Panc1 (cell line): ENCODE measurements around the gene SH3TC1.

Source experiments
- POLR2AphosphoS5 ChIP-seq: IDR thresholded peaks from 2 replicates; pipeline ENCODE4 v1.6.1; 2012; ENCODE audit warnings: mild to moderate bottlenecking, low read depth, low read length, moderate library complexity
- REST ChIP-seq, 2 experiments: IDR thresholded peaks; 2 replicates each; pipeline ENCODE4 v1.6.1; 2011 to 2012; ENCODE audit warnings: low read depth in 2 of 2, control low read depth in 1 of 2, low read length in 1 of 2, mild to moderate bottlenecking in 1 of 2, moderate library complexity in 1 of 2; ENCODE audit not compliant: insufficient read depth in 1 of 2
- TCF7L2 ChIP-seq: IDR thresholded peaks from 2 replicates; pipeline ENCODE4 v1.6.1; 2011; ENCODE audit warnings: mild to moderate bottlenecking, low read depth, low read length, inconsistent platforms
- TF ChIP-seq, protein P1 (sequence below): fragments of 450-650 bp; IDR thresholded peaks from 2 replicates; pipeline ENCODE4 v1.5.1; 2017; ENCODE audit warnings: mild to moderate bottlenecking

- TF ChIP-seq, protein P1, sequence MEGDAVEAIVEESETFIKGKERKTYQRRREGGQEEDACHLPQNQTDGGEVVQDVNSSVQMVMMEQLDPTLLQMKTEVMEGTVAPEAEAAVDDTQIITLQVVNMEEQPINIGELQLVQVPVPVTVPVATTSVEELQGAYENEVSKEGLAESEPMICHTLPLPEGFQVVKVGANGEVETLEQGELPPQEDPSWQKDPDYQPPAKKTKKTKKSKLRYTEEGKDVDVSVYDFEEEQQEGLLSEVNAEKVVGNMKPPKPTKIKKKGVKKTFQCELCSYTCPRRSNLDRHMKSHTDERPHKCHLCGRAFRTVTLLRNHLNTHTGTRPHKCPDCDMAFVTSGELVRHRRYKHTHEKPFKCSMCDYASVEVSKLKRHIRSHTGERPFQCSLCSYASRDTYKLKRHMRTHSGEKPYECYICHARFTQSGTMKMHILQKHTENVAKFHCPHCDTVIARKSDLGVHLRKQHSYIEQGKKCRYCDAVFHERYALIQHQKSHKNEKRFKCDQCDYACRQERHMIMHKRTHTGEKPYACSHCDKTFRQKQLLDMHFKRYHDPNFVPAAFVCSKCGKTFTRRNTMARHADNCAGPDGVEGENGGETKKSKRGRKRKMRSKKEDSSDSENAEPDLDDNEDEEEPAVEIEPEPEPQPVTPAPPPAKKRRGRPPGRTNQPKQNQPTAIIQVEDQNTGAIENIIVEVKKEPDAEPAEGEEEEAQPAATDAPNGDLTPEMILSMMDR: no peak
- TF ChIP-seq POLR2AphosphoS5 (no peak), REST (IDR thresholded peaks at IDR 0.05; ENCODE audit: insufficient read depth in 1 of 2, low read depth in 2 of 2, low read length in 1 of 2) (no peak), TCF7L2 (no peak)
These were observed 33.7 kb upstream of the SH3TC1 start for GRCh38 chr4:8165374-8165896.
